Trophoblast cell (in vitro differentiated cells and primary cell): ENCODE results near the gene NOXA1.
"Not testable (repeated sequence)": the region's sequence is repeated elsewhere in the genome, so short reads cannot be mapped to it uniquely, and the experiment has no call there.

Experiments used
- DNase-seq, 2 donors: peaks; one replicate each; pipeline ENCODE4 v3.0.0-alpha.2; 2016
- H2AFZ ChIP-seq: 2 replicates; pipeline ENCODE4 v1.6.1; 2013; ENCODE audit warnings: low read length, moderate library complexity, mild to moderate bottlenecking; ENCODE audit not compliant: insufficient read depth, poor library complexity
- H2AK5ac ChIP-seq: 2 replicates; pipeline ENCODE4 v1.6.1; 2013; ENCODE audit warnings: mild to moderate bottlenecking, low read length
- H2BK120ac ChIP-seq: 2 replicates; pipeline ENCODE4 v1.6.1; 2013; ENCODE audit warnings: low read length, mild to moderate bottlenecking, moderate library complexity; ENCODE audit not compliant: insufficient read depth, poor library complexity
- H2BK12ac ChIP-seq: 2 replicates; pipeline ENCODE4 v1.6.1; 2013; ENCODE audit warnings: mild to moderate bottlenecking, low read length, moderate library complexity
- H2BK5ac ChIP-seq: 2 replicates; pipeline ENCODE4 v1.6.1; 2013; ENCODE audit warnings: low read length, low read depth, moderate library complexity, mild to moderate bottlenecking; ENCODE audit not compliant: poor library complexity
- H3K14ac ChIP-seq: 2 replicates; pipeline ENCODE4 v1.6.1; 2013; ENCODE audit warnings: mild to moderate bottlenecking, low read length
- H3K18ac ChIP-seq: 2 replicates; pipeline ENCODE4 v1.6.1; 2013; ENCODE audit warnings: mild to moderate bottlenecking, low read length
- H3K23ac ChIP-seq: 2 replicates; pipeline ENCODE4 v1.6.1; 2013; ENCODE audit warnings: low read length
- H3K27ac ChIP-seq: 2 replicates; pipeline ENCODE4 v1.5.1; 2013; ENCODE audit warnings: low read depth, mild to moderate bottlenecking, inconsistent platforms, low read length, moderate library complexity
- H3K27me3 ChIP-seq: 2 replicates; pipeline ENCODE4 v1.6.1; 2013; ENCODE audit warnings: inconsistent platforms, mild to moderate bottlenecking, low read length, moderate library complexity; ENCODE audit not compliant: insufficient read depth
- H3K36me3 ChIP-seq, 2 experiments: 1 replicate in 1 of 2; 2 replicates in 1 of 2; pipeline ENCODE4 v1.6.1; 2013; ENCODE audit warnings: low read length in 2 of 2, mild to moderate bottlenecking in 2 of 2, moderate library complexity in 1 of 2; ENCODE audit not compliant: insufficient read depth in 2 of 2, control insufficient read depth in 1 of 2
- H3K4ac ChIP-seq: 2 replicates; pipeline ENCODE4 v1.6.1; 2013; ENCODE audit warnings: low read depth, mild to moderate bottlenecking, low read length, moderate library complexity
- H3K4me1 ChIP-seq, 2 experiments: 1 replicate in 1 of 2; 2 replicates in 1 of 2; pipeline ENCODE4 v1.6.1; 2013; ENCODE audit warnings: low read length in 2 of 2, mild to moderate bottlenecking in 2 of 2, moderate library complexity in 1 of 2; ENCODE audit not compliant: insufficient read depth in 2 of 2, control insufficient read depth in 1 of 2
- H3K4me2 ChIP-seq: 2 replicates; pipeline ENCODE4 v1.6.1; 2013; ENCODE audit warnings: inconsistent platforms, mild to moderate bottlenecking, low read length, moderate library complexity
- H3K4me3 ChIP-seq: 2 replicates; pipeline ENCODE4 v1.5.1; 2013; ENCODE audit warnings: mild to moderate bottlenecking, low read depth, low read length, inconsistent platforms
- H3K79me1 ChIP-seq: one replicate; pipeline ENCODE4 v1.6.1; 2013; ENCODE audit warnings: low read length
- H3K79me2 ChIP-seq: 2 replicates; pipeline ENCODE4 v1.6.1; 2013; ENCODE audit warnings: low read length, mild to moderate bottlenecking; ENCODE audit not compliant: control insufficient read depth, insufficient read depth, poor library complexity
- H3K9ac ChIP-seq: 2 replicates; pipeline ENCODE4 v1.6.1; 2013; ENCODE audit warnings: mild to moderate bottlenecking, low read length
- H3K9me3 ChIP-seq: 2 replicates; pipeline ENCODE4 v1.6.1; 2013; ENCODE audit warnings: low read depth, mild to moderate bottlenecking, control low read depth, inconsistent platforms, low read length; ENCODE audit not compliant: insufficient read depth
- H4K12ac ChIP-seq: 2 replicates; pipeline ENCODE4 v1.6.1; 2013; ENCODE audit warnings: low read depth, mild to moderate bottlenecking, low read length, moderate library complexity
- H4K8ac ChIP-seq: 2 replicates; pipeline ENCODE4 v1.6.1; 2013; ENCODE audit warnings: low read depth, mild to moderate bottlenecking, low read length, moderate library complexity
- H4K91ac ChIP-seq: one replicate; pipeline ENCODE4 v1.6.1; 2013; ENCODE audit warnings: low read depth, mild to moderate bottlenecking, low read length, moderate library complexity
- WGBS: extraction: QIAGEN DNeasy Blood & Tissue Kit; methylation state at CpG from one replicate; pipeline ENCODE4 v1.1.7; 2013; ENCODE audit warnings: missing lambda C conversion rate; ENCODE audit not compliant: insufficient read length, insufficient coverage; ENCODE audit errors: extremely low coverage; 5-methylcytosine and 5-hydroxymethylcytosine counted together

NOXA1 gene

DNA sequence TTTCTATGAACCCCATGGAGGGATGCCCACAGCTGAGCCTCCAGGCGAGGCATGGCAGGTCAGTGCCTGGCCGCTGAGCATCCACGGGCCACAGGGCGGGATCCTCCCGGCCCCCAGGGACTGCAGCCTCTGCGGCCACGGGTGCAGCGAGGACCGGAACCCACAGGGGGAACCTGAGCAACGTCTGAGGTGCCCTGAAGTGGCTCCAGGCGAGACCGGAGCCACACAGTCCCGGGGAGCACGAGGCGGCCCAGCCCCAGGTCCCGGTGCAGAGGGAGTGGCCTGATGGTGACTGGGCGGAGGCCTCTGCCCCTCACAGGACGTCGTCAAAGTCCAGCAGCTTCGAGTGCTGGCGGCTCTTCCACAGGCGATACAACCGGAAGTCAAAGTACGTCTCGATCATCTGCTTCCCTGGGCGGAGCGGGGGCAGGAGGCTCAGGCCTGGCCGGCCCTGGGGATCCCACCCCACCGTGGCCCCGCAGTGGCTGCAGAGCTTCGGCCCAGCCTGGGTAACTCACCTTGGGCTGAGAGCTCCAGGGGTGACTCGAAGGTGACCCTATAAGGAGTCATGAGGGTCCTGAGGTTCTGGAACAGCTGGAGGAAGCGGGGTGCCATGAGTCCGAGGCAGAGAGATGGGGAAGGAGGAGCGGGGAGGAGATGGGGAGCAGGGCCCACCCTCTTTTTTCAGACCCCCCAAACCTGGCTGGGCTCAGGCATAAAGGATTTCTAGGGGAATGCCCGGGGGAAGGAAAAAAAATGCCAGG, 26.1 kb downstream of the NOXA1 start:
- no peaks in the 10 kb centered on the region for H3K79me2 ChIP-seq
- H3K27me3 ChIP-seq = no peaks in the 10 kb centered on the region
- H3K18ac ChIP-seq = no peak overlapping the region
- H4K91ac ChIP-seq = no peak overlapping the region
- no peak overlapping the region for H2BK5ac ChIP-seq
- no peak overlapping the region for H3K27ac ChIP-seq
- H2AK5ac ChIP-seq = no peak overlapping the region
- H3K4me3 ChIP-seq = no peak overlapping the region
- H3K14ac ChIP-seq = no peak overlapping the region
- H3K4me1 ChIP-seq = peaks cover 5 to 7% of the 10 kb centered on the region in 2 experiments
- peaks cover 8% of the 10 kb centered on the region for H3K9me3 ChIP-seq
- H3K23ac ChIP-seq = no peak overlapping the region
- no CpG with 5 or more reads among the region's 36 CpGs for WGBS
- no peak overlapping the region for H3K4ac ChIP-seq
- no peak overlapping the region for H2BK120ac ChIP-seq
- H4K8ac ChIP-seq = no peak overlapping the region
- peaks cover 13 to 20% of the 10 kb centered on the region in 2 experiments for H3K36me3 ChIP-seq
- no peak overlapping the region for H2AFZ ChIP-seq
- H3K79me1 ChIP-seq = peaks cover 3% of the 10 kb centered on the region
- H3K9ac ChIP-seq = no peak overlapping the region
- H3K4me2 ChIP-seq = no peak overlapping the region
- no peak overlapping the region for H4K12ac ChIP-seq
- no peak overlapping the region for H2BK12ac ChIP-seq
- no peak for DNase-seq

DNA sequence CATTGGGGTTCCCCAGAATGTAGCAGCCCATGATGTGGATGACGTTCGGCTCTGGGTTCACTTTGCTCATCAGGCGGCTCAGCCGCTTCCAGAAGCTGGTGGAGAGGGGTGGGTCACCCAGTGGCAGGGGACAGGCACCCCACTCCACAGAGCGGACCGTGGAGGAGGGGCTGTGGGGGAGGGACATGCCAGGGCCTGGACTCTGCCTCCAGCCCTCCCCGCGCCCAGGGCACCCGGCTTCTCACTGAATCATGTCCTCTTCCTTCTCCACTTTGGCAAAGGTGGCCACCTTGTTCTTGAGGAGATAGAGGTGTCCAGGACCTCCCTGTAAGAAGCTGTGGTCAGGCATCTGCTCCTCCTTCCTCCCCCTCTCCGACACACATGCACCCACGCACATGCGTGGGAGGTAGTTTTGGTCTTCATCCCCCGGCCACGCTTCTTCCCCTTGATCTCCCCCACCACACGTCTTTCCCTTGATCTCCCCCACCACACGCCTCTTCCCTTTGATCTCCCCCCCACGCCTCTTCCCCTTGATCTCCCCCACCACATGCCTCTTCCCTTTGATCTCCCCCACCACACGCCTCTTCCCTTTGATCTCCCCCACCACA, 26.8 kb downstream of the NOXA1 start:
- Histone ChIP-seq H2BK120ac (no peak overlapping the region), H2BK12ac (no peak overlapping the region), H3K9me3 (peaks cover 8% of the 10 kb centered on the region), H3K4me3 (no peak overlapping the region), H3K9ac (no peak overlapping the region), H2AFZ (no peak overlapping the region), H2BK5ac (no peak overlapping the region), H4K91ac (no peak overlapping the region), H4K8ac (no peak overlapping the region), H3K27me3 (no peaks in the 10 kb centered on the region), H3K14ac (no peak overlapping the region), H3K79me1 (peaks cover 3% of the 10 kb centered on the region), H3K79me2 (no peaks in the 10 kb centered on the region), H3K4ac (no peak overlapping the region), H3K18ac (no peak overlapping the region), H2AK5ac (no peak overlapping the region), H3K23ac (no peak overlapping the region), H3K27ac (no peak overlapping the region), H3K4me1 (peaks cover 9 to 12% of the 10 kb centered on the region in 2 experiments), H3K4me2 (no peak overlapping the region), H4K12ac (no peak overlapping the region), H3K36me3 (peaks cover 15 to 21% of the 10 kb centered on the region in 2 experiments)
- WGBS = no CpG with 5 or more reads among the region's 18 CpGs
- no peak for DNase-seq

DNA sequence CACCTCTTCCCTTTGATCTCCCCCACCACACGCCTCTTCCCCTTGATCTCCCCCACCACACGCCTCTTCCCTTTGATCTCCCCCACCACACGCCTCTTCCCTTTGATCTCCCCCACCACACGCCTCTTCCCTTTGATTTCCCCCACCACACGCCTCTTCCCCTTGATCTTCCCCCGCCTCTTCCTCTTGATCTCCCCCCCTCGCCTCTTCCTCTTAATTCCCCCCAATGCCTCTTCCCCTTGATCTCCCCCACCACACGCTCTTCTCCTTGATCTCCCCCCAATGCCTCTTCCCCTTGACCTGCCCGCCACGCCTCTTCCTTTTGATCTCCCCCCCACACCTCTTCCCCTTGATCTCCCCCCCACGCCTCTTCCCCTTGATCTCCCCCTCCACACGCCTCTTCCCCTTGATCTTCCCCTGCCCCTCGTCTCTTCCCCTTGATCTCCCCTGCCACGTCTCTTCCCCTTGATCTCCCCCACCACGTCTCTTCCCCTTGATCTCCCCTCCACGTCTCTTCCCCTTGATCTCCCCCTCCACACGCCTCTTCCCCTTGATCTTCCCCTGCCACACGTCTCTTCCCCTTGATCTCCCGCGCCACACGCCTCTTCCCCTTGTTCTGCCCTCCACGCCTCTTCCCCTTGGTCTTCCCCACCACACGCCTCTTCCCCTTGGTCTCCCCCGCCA, 27.5 kb downstream of the NOXA1 start:
- H3K79me2 ChIP-seq, H3K4me3 ChIP-seq, H3K79me1 ChIP-seq, H3K9me3 ChIP-seq, H3K4me2 ChIP-seq, H4K91ac ChIP-seq, H3K4ac ChIP-seq, H2BK12ac ChIP-seq, H3K27ac ChIP-seq, H3K27me3 ChIP-seq, H3K14ac ChIP-seq, H2BK120ac ChIP-seq, DNase-seq, H3K23ac ChIP-seq, H2BK5ac ChIP-seq, H3K9ac ChIP-seq, H2AK5ac ChIP-seq, H3K18ac ChIP-seq, H4K8ac ChIP-seq, H4K12ac ChIP-seq, H2AFZ ChIP-seq: not testable (repeated sequence)
- Histone ChIP-seq H3K36me3 (peaks cover 19 to 28% of the 10 kb centered on the region in 2 experiments), H3K4me1 (peaks cover 9 to 15% of the 10 kb centered on the region in 2 experiments)
- 100% methylated on average over 2 of the region's 24 CpGs for WGBS

DNA sequence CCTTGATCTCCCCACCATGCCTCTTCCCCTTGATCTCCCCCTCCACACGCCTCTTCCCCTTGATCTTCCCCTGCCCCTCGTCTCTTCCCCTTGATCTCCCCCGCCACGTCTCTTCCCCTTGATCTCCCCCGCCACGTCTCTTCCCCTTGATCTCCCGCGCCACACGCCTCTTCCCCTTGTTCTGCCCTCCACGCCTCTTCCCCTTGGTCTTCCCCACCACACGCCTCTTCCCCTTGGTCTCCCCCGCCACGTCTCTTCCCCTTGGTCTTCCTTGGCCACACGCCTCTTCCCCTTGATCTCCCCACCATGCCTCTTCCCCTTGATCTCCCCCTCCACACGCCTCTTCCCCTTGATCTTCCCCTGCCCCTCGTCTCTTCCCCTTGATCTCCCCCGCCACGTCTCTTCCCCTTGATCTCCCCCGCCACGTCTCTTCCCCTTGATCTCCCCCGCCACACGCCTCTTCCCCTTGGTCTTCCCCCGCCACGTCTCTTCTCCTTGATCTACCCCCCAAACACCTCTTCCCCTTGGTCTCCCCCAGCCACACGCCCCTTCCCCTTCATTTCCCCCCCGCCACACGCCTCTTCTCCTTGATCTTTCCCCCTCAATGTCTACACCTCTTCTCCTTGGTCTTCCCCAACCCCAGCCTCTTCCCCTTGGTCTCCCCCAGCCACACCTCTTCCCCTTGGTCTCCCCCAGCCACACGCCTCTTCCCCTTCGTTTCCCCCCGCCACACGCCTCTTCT, 28.2 kb downstream of the NOXA1 start:
- not testable (repeated sequence) for H3K9ac ChIP-seq, H2BK5ac ChIP-seq, H4K12ac ChIP-seq, H2BK12ac ChIP-seq, H3K4me3 ChIP-seq, H3K79me1 ChIP-seq, H4K91ac ChIP-seq, H3K27me3 ChIP-seq, H2AFZ ChIP-seq, H3K9me3 ChIP-seq, H4K8ac ChIP-seq, H3K14ac ChIP-seq, H3K4ac ChIP-seq, H3K79me2 ChIP-seq, H3K4me2 ChIP-seq, H3K23ac ChIP-seq, H3K18ac ChIP-seq, H2AK5ac ChIP-seq, H3K27ac ChIP-seq, H2BK120ac ChIP-seq, DNase-seq
- Histone ChIP-seq H3K4me1 (peaks cover 9 to 15% of the 10 kb centered on the region in 2 experiments), H3K36me3 (peaks cover 21 to 29% of the 10 kb centered on the region in 2 experiments)
- WGBS = 100% methylated on average over 3 of the region's 31 CpGs
